Measurements from ENCODE around the gene HOTAIR.

GRCh38 chr12:53961025-53961761 is 13.6 kb downstream of the HOTAIR start:
- TF ChIP-seq HDGF (IDR thresholded peaks at IDR 0.05; ENCODE audit: borderline replicate concordance), result no peak
- no peak for TF ChIP-seq SUZ12 (IDR thresholded peaks at IDR 0.05)
- TF ChIP-seq FOXK2 (IDR thresholded peaks at IDR 0.05), result no peak
- no peak for TF ChIP-seq L3MBTL2 (conservative IDR thresholded peaks at IDR 0.05)
- TF ChIP-seq ELF4 (IDR thresholded peaks at IDR 0.05), result no peak
- TF ChIP-seq LEF1 (IDR thresholded peaks at IDR 0.05; ENCODE audit: borderline replicate concordance), result no peak
- TF ChIP-seq FOXA1 (IDR thresholded peaks at IDR 0.05), result no peak
- no peak for TF ChIP-seq FOXM1 (IDR thresholded peaks at IDR 0.05; ENCODE audit: borderline replicate concordance)

All from HEK293T (cell line).